Activated CD4-positive, alpha-beta T cell treated with anti-CD3 and anti-CD28 coated beads for 36 hours (primary cell): ENCODE results near the gene TMEM256. TPM values are rescaled to one million over a fixed set of nuclear protein-coding genes. Genes with fewer than 3 reads are reported as not detected.

Experiments
- ATAC-seq: fragments of 200-7000 bp; cut with Tn5 transposase; one replicate; pipeline ENCODE4 v1.10.0; 2021; ENCODE audit warnings: mild to moderate bottlenecking, moderate library complexity
- CTCF ChIA-PET: fragments of 350-600 bp; sonication (Branson Sonifier 250); formaldehyde crosslinking; loops from one replicate; lab custom pipeline; 2021; ENCODE audit warnings: antibody characterized with exemption; lab: Charles Lee
- POLR2A ChIA-PET: fragments of 350-600 bp; sonication (Branson Sonifier 250); formaldehyde crosslinking; loops from one replicate; lab custom pipeline; 2021; ENCODE audit warnings: antibody characterized with exemption, inconsistent platforms; lab: Charles Lee
- DNase-seq: peaks from one replicate; pipeline ENCODE4 v3.0.0-alpha.2; 2020
- H3K27ac Mint-ChIP-seq: one replicate; pipeline ENCODE4 v1.8.0; 2021; ENCODE audit warnings: mixed read lengths
- H3K27me3 Mint-ChIP-seq: one replicate; pipeline ENCODE4 v1.8.0; 2021; ENCODE audit warnings: mixed read lengths
- H3K36me3 Mint-ChIP-seq: one replicate; pipeline ENCODE4 v1.8.0; 2021; ENCODE audit warnings: low read depth, mixed read lengths
- H3K4me1 Mint-ChIP-seq: one replicate; pipeline ENCODE4 v1.8.0; 2021; ENCODE audit warnings: mixed read lengths
- H3K4me3 Mint-ChIP-seq: one replicate; pipeline ENCODE4 v1.8.0; 2021; ENCODE audit warnings: mild to moderate bottlenecking, moderate library complexity, mixed read lengths
- H3K9me3 Mint-ChIP-seq: one replicate; pipeline ENCODE4 v1.8.0; 2021; ENCODE audit warnings: low read depth, mixed read lengths
- intact Hi-C, 2 experiments: fragments of 100-400 bp; cut with DNase I in 1 of 2; cut with micrococcal nuclease in 1 of 2; formaldehyde crosslinking; loops; one replicate each; pipeline versions ENCODE4 v1.14.2 to v1.15.1; 2022 to 2024; cut with DNase I, micrococcal nuclease
- total RNA-seq, 2 experiments: library from RNA; stranded (reverse); gene quantifications; one replicate each; pipeline ENCODE4 v1.2.3, GENCODE V29; 2021

Gene TMEM256
- total RNA-seq, 2 experiments from 2014 or later: 55.8 to 58.1 TPM

GRCh38 chr17:7431231-7431630, 27.3 kb upstream of the TMEM256 start:
- peaks cover 5% of the 10 kb centered on the region for H3K4me1 Mint-ChIP-seq
- no peaks in the 10 kb centered on the region for H3K9me3 Mint-ChIP-seq
- H3K27me3 Mint-ChIP-seq: no peaks in the 10 kb centered on the region
- CTCF ChIA-PET: interaction anchor here (0.5 to 0.6 kb wide), 2 partner anchors 61 to 184 kb away, joined by 3 to 5 read pairs; no protein-coding TSS in a partner anchor
- DNase-seq (no peak), ATAC-seq (no peak)
- POLR2A ChIA-PET: no interaction called here
- no peak overlapping the region for H3K4me3 Mint-ChIP-seq
- no peaks in the 10 kb centered on the region for H3K36me3 Mint-ChIP-seq
- no peak overlapping the region for H3K27ac Mint-ChIP-seq
- intact Hi-C loops: no loop called here

DNA sequence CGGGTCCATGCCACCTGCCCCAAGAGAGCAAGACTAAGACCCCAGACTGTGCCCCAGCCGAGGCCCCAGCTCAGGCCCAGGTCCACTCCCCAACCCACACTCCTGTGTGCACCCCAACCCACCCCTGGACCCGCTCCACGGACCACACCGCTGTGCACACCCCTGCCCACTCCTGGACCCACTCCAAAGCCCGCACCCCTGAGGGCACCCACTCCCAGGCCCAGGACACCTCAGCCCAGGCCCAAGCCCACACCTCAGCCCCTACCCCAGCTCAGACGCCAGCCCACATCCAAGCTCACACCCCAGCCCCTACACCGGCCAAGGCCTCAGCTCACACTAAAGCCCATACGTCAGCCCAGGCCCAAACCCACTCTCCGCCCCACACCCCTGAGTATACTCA, 25.8 kb upstream of the TMEM256 start:
- DNase-seq (no peak), ATAC-seq (no peak)
- Mint-ChIP-seq H3K4me3 (no peak overlapping the region), H3K27ac (no peak overlapping the region), H3K27me3 (no peaks in the 10 kb centered on the region), H3K36me3 (no peaks in the 10 kb centered on the region), H3K4me1 (no peaks in the 10 kb centered on the region), H3K9me3 (no peaks in the 10 kb centered on the region)
- intact Hi-C loops: no loop called here
- ChIA-PET POLR2A (interaction anchor here (0.6 kb wide), 1 partner anchor 51 kb away, joined by 3 read pairs; no protein-coding TSS in a partner anchor), CTCF (no interaction called here)

GRCh38 chr17:7428557-7428956, 24.7 kb upstream of the TMEM256 start, which contains the start of gene SPEM3:
TSS of gene SPEM3 (plus strand) at chr17:7428857. CDS start at chr17:7428903, 46 bp downstream.
- Mint-ChIP-seq H3K9me3 (no peaks in the 10 kb centered on the region), H3K4me3 (no peak within 1 kb of the TSS), H3K27ac (no peak within 1 kb of the TSS), H3K4me1 (no peaks in the 10 kb centered on the region), H3K27me3 (no peaks in the 10 kb centered on the region), H3K36me3 (no peaks in the 10 kb centered on the region)
- POLR2A ChIA-PET: no interaction called here
- CTCF ChIA-PET: interaction anchor here (0.7 kb wide), 1 partner anchor 205 kb away, joined by 4 read pairs; no protein-coding TSS in a partner anchor
- intact Hi-C loops: no loop called here
- DNase-seq (no peak), ATAC-seq (no peak)

DNA sequence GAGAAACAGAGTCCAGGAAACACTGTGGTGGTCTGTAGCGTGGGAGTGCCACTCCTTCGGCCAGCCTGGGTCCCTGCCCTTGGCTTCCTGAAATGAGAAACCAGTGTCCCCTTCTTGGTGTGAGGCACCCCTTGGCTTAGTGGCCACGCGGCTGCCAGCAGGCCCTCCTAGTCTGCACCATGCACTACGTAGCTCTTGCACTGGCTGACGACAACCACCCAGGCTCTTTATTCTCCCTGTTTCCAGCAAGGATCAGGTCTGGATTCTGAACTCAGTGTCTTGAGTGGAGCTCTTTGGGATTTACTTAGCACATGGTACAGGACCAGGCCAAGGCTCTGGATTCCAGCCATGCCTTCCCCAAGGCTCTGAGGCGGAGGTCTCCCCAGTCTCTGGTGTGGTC, 23.7 kb upstream of the TMEM256 start:
- H3K27ac Mint-ChIP-seq: no peak overlapping the region
- POLR2A ChIA-PET: interaction anchor here (0.6 kb wide), 1 partner anchor 25 kb away, joined by 3 read pairs; no protein-coding TSS in a partner anchor
- no peaks in the 10 kb centered on the region for H3K4me1 Mint-ChIP-seq
- H3K36me3 Mint-ChIP-seq: no peaks in the 10 kb centered on the region
- H3K4me3 Mint-ChIP-seq: no peak overlapping the region
- H3K27me3 Mint-ChIP-seq: no peaks in the 10 kb centered on the region
- H3K9me3 Mint-ChIP-seq: no peaks in the 10 kb centered on the region
- ATAC-seq (no peak), DNase-seq (no peak)
- intact Hi-C loops: no loop called here
- CTCF ChIA-PET: no interaction called here

- Mint-ChIP-seq H3K27ac (no peak overlapping the region), H3K4me3 (no peak overlapping the region), H3K4me1 (no peaks in the 10 kb centered on the region), H3K9me3 (no peaks in the 10 kb centered on the region), H3K36me3 (no peaks in the 10 kb centered on the region), H3K27me3 (no peaks in the 10 kb centered on the region)
- ATAC-seq (no peak), DNase-seq (no peak)
- ChIA-PET CTCF (no interaction called here), POLR2A (no interaction called here)
- intact Hi-C loops: no loop called here
Measured at GRCh38 chr17:7426896-7427489, 23.1 kb upstream of the TMEM256 start.

GRCh38 chr17:7426203-7426863, 22.4 kb upstream of the TMEM256 start:
- no peaks in the 10 kb centered on the region for H3K36me3 Mint-ChIP-seq
- no peak for DNase-seq
- H3K4me3 Mint-ChIP-seq: no peak overlapping the region
- POLR2A ChIA-PET: interaction anchor here (0.5 kb wide), 1 partner anchor 302 kb away, joined by 4 read pairs; no protein-coding TSS in a partner anchor
- ATAC-seq: no peak
- H3K27me3 Mint-ChIP-seq: no peaks in the 10 kb centered on the region
- H3K27ac Mint-ChIP-seq: no peak overlapping the region
- H3K4me1 Mint-ChIP-seq: no peaks in the 10 kb centered on the region
- no peaks in the 10 kb centered on the region for H3K9me3 Mint-ChIP-seq
- CTCF ChIA-PET: interaction anchor here (1.1 kb wide), 1 partner anchor 13 kb away, joined by 4 read pairs; no protein-coding TSS in a partner anchor
- intact Hi-C loops: no loop called here

GRCh38 chr17:7425756-7426155, 21.9 kb upstream of the TMEM256 start:
- Mint-ChIP-seq H3K4me1 (no peaks in the 10 kb centered on the region), H3K36me3 (no peaks in the 10 kb centered on the region), H3K4me3 (no peak overlapping the region), H3K27me3 (no peaks in the 10 kb centered on the region), H3K27ac (no peak overlapping the region), H3K9me3 (no peaks in the 10 kb centered on the region)
- ChIA-PET POLR2A (interaction anchor here (0.5 kb wide), 1 partner anchor 301 kb away, joined by 4 read pairs; no protein-coding TSS in a partner anchor), CTCF (interaction anchor here (1.1 kb wide), 1 partner anchor 13 kb away, joined by 4 read pairs; no protein-coding TSS in a partner anchor)
- DNase-seq (no peak), ATAC-seq (no peak)
- intact Hi-C loops: no loop called here

DNA sequence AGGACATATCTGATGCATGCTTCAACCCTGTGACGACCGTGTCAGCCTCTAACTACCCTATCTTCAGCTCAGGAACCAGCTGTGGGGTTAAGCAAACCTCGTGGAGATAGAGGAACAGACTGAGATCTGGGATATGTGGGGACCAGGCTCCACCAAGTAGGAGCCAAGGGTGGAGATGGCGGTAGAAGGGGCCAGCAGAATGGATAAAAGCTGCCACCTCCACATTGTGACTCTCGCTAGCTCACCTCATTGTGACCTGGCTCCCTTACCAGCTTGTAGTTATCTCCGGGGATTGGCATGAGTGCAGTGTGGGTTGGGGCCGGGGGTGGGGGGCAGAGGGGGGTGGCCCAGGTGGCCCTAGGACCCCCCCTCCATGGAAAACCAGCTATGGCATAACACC, 21.4 kb upstream of the TMEM256 start, which contains the start of gene SPEM2:
TSS of gene SPEM2 (plus strand) at position 301 of the 400 bp plus-strand sequence. CDS start at position 374, 73 bp downstream.
- Mint-ChIP-seq H3K27ac (no peak within 1 kb of the TSS), H3K36me3 (no peaks in the 10 kb centered on the region), H3K27me3 (no peaks in the 10 kb centered on the region), H3K9me3 (no peaks in the 10 kb centered on the region), H3K4me1 (no peaks in the 10 kb centered on the region), H3K4me3 (no peak within 1 kb of the TSS)
- intact Hi-C loops: no loop called here
- ChIA-PET CTCF (interaction anchor here (1.1 kb wide), 1 partner anchor 12 kb away, joined by 4 read pairs; no protein-coding TSS in a partner anchor), POLR2A (no interaction called here)
- DNase-seq (no peak), ATAC-seq (no peak)

- H3K4me3 Mint-ChIP-seq: no peak overlapping the region
- ChIA-PET POLR2A (interaction anchor here (0.6 kb wide), 1 partner anchor 263 kb away, joined by 3 read pairs; the partner anchor contains the start of gene TP53), CTCF (interaction anchor here (0.6 to 0.7 kb wide), 2 partner anchors 10 to 219 kb away, joined by 3 read pairs; no protein-coding TSS in a partner anchor)
- no peaks in the 10 kb centered on the region for H3K27me3 Mint-ChIP-seq
- no peaks in the 10 kb centered on the region for H3K9me3 Mint-ChIP-seq
- no peak overlapping the region for H3K27ac Mint-ChIP-seq
- H3K36me3 Mint-ChIP-seq: no peaks in the 10 kb centered on the region
- H3K4me1 Mint-ChIP-seq: no peaks in the 10 kb centered on the region
- DNase-seq (no peak), ATAC-seq (no peak)
- intact Hi-C loops: no loop called here
Measured at GRCh38 chr17:7423679-7424078, 19.8 kb upstream of the TMEM256 start.

DNA sequence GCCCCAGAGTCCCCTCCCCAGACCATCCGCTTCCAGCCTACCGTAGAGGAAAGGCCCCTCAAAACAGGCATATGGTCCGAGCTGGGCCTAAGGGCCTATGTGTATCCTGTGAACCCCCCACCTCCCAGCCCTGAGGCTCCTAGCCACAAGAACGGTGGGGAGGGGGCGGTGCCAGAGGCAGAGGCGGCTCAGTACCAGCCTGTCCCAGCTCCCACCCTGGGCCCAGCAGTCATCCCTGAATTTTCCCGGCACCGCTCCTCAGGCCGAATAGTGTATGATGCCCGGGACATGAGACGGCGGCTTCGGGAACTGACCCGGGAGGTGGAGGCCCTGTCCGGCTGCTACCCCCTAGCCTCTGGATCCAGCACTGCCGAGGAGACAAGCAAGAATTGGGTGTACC, 17.3 kb upstream of the TMEM256 start:
- Mint-ChIP-seq H3K4me3 (no peak overlapping the region), H3K27me3 (no peaks in the 10 kb centered on the region), H3K36me3 (no peaks in the 10 kb centered on the region), H3K9me3 (no peaks in the 10 kb centered on the region), H3K27ac (no peak overlapping the region), H3K4me1 (no peaks in the 10 kb centered on the region)
- ChIA-PET CTCF (no interaction called here), POLR2A (no interaction called here)
- DNase-seq: no peak
- intact Hi-C loops: no loop called here
- ATAC-seq: no peak

- Mint-ChIP-seq H3K4me3 (no peak within 1 kb of the TSS), H3K27ac (no peak within 1 kb of the TSS), H3K27me3 (no peaks in the 10 kb centered on the region), H3K36me3 (no peaks in the 10 kb centered on the region), H3K4me1 (no peaks in the 10 kb centered on the region), H3K9me3 (no peaks in the 10 kb centered on the region)
- CTCF ChIA-PET: interaction anchor here (1.2 kb wide), 1 partner anchor 141 kb away, joined by 3 read pairs; no protein-coding TSS in a partner anchor
- intact Hi-C loops: no loop called here
- ATAC-seq (no peak), DNase-seq (no peak)
- POLR2A ChIA-PET: no interaction called here
Measured at GRCh38 chr17:7419819-7420610, 16.1 kb upstream of the TMEM256 start, which contains the start of gene SPEM1. TSS of gene SPEM1 (plus strand) at chr17:7420324. CDS start at chr17:7420385, 61 bp downstream.
